ENCODE results near the gene C3orf52. TPM values are rescaled to one million over a fixed set of nuclear protein-coding genes. Genes with fewer than 3 reads are reported as not detected.

The C3orf52 gene
- total RNA-seq, 4 donors from 2014 or later: 1.7 to 3.3 (median 2.6) TPM

DNA sequence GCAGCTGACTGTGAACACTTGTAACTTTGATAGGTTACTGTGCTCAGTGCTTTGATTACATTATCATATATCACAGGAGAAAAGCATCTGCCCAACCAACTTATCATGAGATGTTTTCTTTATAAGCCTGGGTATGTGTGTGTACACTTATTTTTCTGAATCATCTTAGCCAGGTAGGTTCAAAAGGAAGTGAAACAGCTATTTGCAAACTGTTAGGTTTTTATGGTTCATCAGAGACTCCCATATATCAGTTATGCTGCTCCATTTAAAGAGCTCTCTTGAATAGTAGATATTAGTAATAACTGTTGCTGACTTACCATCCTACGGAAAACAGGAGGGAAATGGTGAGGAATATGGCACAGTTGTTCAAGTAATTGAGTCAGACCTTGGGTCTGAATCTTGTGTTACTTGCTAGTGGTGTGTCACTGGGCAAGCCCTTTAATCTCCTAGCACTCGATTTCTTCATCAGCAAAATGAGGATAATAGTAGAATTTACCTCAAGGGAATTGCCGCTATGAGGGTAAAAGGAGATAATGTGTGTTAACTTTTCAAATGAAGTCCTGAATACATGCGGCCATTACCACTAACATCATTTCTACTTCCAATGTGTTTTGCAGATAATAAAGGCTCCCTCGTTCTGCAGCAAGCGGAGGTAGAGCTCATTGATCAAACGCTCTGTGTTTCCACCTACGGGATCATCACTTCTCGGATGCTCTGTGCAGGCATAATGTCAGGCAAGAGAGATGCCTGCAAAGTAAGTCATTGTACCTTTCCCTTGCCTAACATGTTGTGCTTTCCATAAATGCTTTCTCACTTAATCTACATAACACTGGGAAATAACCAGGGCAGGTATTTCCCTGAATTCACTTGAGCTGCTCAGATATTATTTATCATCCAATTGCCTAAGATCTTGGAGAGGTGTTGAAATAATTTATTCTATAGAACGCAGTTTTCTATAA, 7.8 kb upstream of the C3orf52 start:
- TF ChIP-seq POLR2AphosphoS5 (IDR thresholded peaks at IDR 0.05): no peak
- no peak for TF ChIP-seq EP300 (IDR thresholded peaks at IDR 0.05)
- TF ChIP-seq POLR2A (IDR thresholded peaks at IDR 0.05; ENCODE audit: low read depth): no peak
- TF ChIP-seq, protein P1, sequence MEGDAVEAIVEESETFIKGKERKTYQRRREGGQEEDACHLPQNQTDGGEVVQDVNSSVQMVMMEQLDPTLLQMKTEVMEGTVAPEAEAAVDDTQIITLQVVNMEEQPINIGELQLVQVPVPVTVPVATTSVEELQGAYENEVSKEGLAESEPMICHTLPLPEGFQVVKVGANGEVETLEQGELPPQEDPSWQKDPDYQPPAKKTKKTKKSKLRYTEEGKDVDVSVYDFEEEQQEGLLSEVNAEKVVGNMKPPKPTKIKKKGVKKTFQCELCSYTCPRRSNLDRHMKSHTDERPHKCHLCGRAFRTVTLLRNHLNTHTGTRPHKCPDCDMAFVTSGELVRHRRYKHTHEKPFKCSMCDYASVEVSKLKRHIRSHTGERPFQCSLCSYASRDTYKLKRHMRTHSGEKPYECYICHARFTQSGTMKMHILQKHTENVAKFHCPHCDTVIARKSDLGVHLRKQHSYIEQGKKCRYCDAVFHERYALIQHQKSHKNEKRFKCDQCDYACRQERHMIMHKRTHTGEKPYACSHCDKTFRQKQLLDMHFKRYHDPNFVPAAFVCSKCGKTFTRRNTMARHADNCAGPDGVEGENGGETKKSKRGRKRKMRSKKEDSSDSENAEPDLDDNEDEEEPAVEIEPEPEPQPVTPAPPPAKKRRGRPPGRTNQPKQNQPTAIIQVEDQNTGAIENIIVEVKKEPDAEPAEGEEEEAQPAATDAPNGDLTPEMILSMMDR (IDR thresholded peaks at IDR 0.05): no peak

DNA sequence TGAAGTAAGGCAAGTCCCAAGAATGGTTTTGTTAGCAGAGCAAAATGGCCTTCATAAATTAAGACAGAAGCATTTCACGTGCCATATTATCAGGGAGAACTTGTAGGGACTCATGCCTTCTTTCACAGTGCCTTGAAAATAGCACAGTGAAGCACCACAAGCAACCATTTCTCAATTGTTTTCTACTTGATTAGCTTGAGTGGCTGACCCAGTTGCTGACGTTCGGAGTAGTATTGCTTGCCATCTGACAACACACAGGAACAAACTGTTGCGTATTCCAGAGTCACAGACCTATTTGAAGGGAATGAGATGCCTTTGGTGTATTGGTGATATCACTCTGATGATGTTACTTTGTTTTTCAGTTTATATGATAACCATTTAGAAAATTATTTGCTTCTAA, 3.0 kb upstream of the C3orf52 start:
- no peaks in the 10 kb centered on the region for H3K36me3 ChIP-seq
- H3K4me3 ChIP-seq: no peak overlapping the region
- no peaks in the 10 kb centered on the region for H3K9me3 ChIP-seq
- peaks cover 16 to 23% (median 19%) of the 10 kb centered on the region in 4 donors for H3K4me1 ChIP-seq
- WGBS: 87% methylated on average over 4 of the region's 4 CpGs
- DNase-seq (ENCODE audit: extremely low spot score): no peak
- TF ChIP-seq POLR2A (IDR thresholded peaks at IDR 0.05; ENCODE audit: low read depth): no peak
- TF ChIP-seq POLR2AphosphoS5 (IDR thresholded peaks at IDR 0.05): no peak
- TF ChIP-seq, protein P1 (IDR thresholded peaks at IDR 0.05): no peak
- no peak for TF ChIP-seq EP300 (IDR thresholded peaks at IDR 0.05)
- intact Hi-C loops (cut with DNase I): no loop called here
- H3K27ac ChIP-seq (replicated peaks in 1 of 4): no peak overlapping the region
- no peaks in the 10 kb centered on the region for H3K27me3 ChIP-seq

More for the DNA sequence above, 7.8 kb upstream of the C3orf52 start:
- 86% methylated on average over 10 of the region's 10 CpGs for WGBS
- DNase-seq (ENCODE audit: extremely low spot score): no peak
- intact Hi-C loops (cut with DNase I): no loop called here
- Histone ChIP-seq H3K9me3 (no peaks in the 10 kb centered on the region), H3K27ac (replicated peaks in 1 of 4) (no peak overlapping the region), H3K4me3 (no peak overlapping the region), H3K27me3 (no peaks in the 10 kb centered on the region), H3K36me3 (no peaks in the 10 kb centered on the region), H3K4me1 (no peaks in the 10 kb centered on the region)

DNA sequence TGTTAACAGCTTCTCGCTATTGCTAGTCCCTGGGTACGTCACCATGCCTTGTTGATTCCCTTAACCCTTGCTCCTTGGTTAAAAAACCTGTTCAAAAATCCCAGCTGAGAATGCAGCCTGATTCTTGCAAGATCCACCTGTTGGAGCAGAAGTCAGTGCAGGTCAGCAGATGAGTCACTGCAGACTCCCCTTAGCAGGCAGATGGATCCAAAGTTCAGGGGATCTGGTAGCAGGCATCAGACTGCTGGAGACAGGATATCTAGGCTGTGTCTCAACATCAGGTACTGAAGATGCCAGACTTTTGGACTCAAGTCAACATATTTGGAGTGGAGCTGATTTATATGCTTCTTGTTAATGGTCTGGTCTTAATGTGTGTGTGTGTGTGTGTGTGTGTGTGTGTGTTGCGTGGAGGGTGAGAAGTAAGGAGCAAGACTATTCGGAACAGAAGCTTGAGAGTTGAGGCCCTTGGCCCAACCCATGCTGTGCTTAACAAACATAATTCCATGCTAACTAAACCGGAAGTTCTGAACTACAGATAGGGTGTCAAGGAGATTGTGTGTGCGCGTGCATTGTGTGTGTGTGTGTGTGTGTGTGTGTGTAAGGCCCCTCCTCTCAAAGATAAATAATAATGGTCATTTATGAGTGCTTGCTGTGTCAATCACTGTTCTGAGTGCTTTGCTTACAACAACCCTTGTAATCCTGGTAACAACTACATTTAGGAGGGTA, 1.0 kb upstream of the C3orf52 start:
- Histone ChIP-seq H3K36me3 (no peaks in the 10 kb centered on the region), H3K9me3 (no peaks in the 10 kb centered on the region), H3K27me3 (no peaks in the 10 kb centered on the region), H3K4me3 (no peak overlapping the region), H3K4me1 (peaks cover 16 to 23% (median 19%) of the 10 kb centered on the region in 4 donors), H3K27ac (replicated peaks in 1 of 4) (no peak overlapping the region)
- 91% methylated on average over 7 of the region's 7 CpGs for WGBS
- intact Hi-C loops (cut with DNase I): no loop called here
- DNase-seq (ENCODE audit: extremely low spot score): no peak
- no peak for TF ChIP-seq POLR2AphosphoS5 (IDR thresholded peaks at IDR 0.05)
- no peak for TF ChIP-seq EP300 (IDR thresholded peaks at IDR 0.05)
- TF ChIP-seq, protein P1 (IDR thresholded peaks at IDR 0.05): no peak
- no peak for TF ChIP-seq POLR2A (IDR thresholded peaks at IDR 0.05; ENCODE audit: low read depth)

DNA sequence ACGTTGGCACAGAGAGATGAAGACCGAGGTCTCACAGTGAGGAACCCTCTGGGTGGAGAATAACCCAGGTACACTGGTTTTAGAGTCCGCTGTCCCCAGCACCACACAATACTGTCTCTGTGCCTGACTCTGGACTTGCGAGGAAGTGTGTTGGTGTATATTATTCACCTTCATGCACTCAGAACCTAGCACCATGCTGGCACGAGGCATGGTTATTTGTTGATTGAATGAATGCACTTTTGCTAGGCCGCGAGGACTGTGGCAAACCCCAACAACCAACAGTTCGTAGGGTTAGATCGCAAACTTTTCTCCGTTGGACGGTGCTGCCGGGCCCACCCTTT, 484 bp upstream of the C3orf52 start:
- H3K4me1 ChIP-seq: peaks cover 16 to 23% (median 19%) of the 10 kb centered on the region in 4 donors
- DNase-seq (ENCODE audit: extremely low spot score): no peak
- TF ChIP-seq, protein P1 (IDR thresholded peaks at IDR 0.05): no peak
- no peak for TF ChIP-seq EP300 (IDR thresholded peaks at IDR 0.05)
- no peak for TF ChIP-seq POLR2AphosphoS5 (IDR thresholded peaks at IDR 0.05)
- TF ChIP-seq POLR2A (IDR thresholded peaks at IDR 0.05; ENCODE audit: low read depth): no peak
- peak overlapping the region; percentile 54 to 66 (median 61) for H3K4me3 ChIP-seq
- no peaks in the 10 kb centered on the region for H3K27me3 ChIP-seq
- H3K27ac ChIP-seq (replicated peaks in 1 of 4): peak overlapping the region in 3 of 4 donors; percentile 40 to 57 (median 46)
- intact Hi-C loops (cut with DNase I): no loop called here
- H3K9me3 ChIP-seq: no peaks in the 10 kb centered on the region
- H3K36me3 ChIP-seq: no peaks in the 10 kb centered on the region
- WGBS: 76% methylated on average over 4 of the region's 12 CpGs

All from esophagus muscularis mucosa (tissue), 4 donors.